Activated B cell treated with CpG ODN at 0.5 μM for 24 hours (primary cell): ENCODE data around the gene CNN3. TPM values are rescaled to one million over a fixed set of nuclear protein-coding genes. Genes with fewer than 3 reads are reported as not detected.

ENCODE experiments used
- ATAC-seq: fragments of 200-7000 bp; cut with Tn5 transposase; one replicate; pipeline ENCODE4 v1.10.0; 2021; ENCODE audit warnings: low read depth, mild to moderate bottlenecking, moderate library complexity
- CTCF ChIA-PET: fragments of 350-600 bp; sonication (Branson Sonifier 250); formaldehyde crosslinking; loops from one replicate; lab custom pipeline; 2021; ENCODE audit warnings: antibody characterized with exemption; lab: Charles Lee
- POLR2A ChIA-PET: fragments of 350-600 bp; sonication (Branson Sonifier 250); formaldehyde crosslinking; loops from one replicate; lab custom pipeline; 2021; ENCODE audit warnings: antibody characterized with exemption; lab: Charles Lee
- DNase-seq: peaks from one replicate; pipeline ENCODE4 v3.0.0; 2022
- H3K27ac Mint-ChIP-seq: one replicate; pipeline ENCODE4 v1.8.0; 2020; ENCODE audit warnings: mixed read lengths
- H3K27me3 Mint-ChIP-seq: one replicate; pipeline ENCODE4 v1.8.0; 2021; ENCODE audit warnings: mixed read lengths
- H3K36me3 Mint-ChIP-seq: one replicate; pipeline ENCODE4 v1.8.0; 2021; ENCODE audit warnings: low read depth, mixed read lengths
- H3K4me1 Mint-ChIP-seq: one replicate; pipeline ENCODE4 v1.8.0; 2021; ENCODE audit warnings: mixed read lengths
- H3K4me3 Mint-ChIP-seq: one replicate; pipeline ENCODE4 v1.8.0; 2020; ENCODE audit warnings: mild to moderate bottlenecking, mixed read lengths
- H3K9me3 Mint-ChIP-seq: one replicate; pipeline ENCODE4 v1.8.0; 2020; ENCODE audit warnings: mixed read lengths
- intact Hi-C: fragments of 100-400 bp; cut with micrococcal nuclease; formaldehyde crosslinking; loops from one replicate; pipeline ENCODE4 v1.15.1; 2024
- total RNA-seq: library from RNA; stranded (reverse); gene quantifications from 2 replicates; pipeline ENCODE4 v1.2.3, GENCODE V29; 2022
- TF ChIP-seq, protein P1 (sequence below): fragments of 200-600 bp; IDR thresholded peaks from one replicate; pipeline ENCODE4 v1.8.0; 2022; ENCODE audit warnings: antibody characterized with exemption, mild to moderate bottlenecking

The CNN3 gene
- total RNA-seq, 1 donor from 2014 or later, result 6.2 TPM

DNA sequence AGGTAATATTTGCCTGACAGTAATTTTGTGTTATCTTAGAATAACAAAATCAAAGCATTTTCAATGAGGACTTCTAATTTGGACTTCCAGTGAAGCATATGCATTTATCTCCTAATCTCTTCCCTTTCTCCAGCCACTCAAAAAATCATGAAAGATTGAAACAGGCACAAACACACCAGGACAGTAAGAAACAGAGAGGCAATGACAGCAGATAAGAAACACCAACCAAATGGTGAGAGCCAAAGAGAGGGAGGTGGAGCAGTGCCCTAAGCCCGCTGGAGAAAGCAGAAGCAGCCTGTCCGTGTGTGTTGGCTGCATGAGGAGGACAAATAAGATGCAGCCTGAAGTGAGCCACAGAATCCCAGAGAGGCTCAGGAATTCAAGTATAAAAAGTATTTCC is 67.7 kb downstream of the CNN3 start:
- POLR2A ChIA-PET, result no interaction called here
- Mint-ChIP-seq H3K27ac (no peak overlapping the region), H3K4me1 (no peaks in the 10 kb centered on the region), H3K36me3 (no peaks in the 10 kb centered on the region), H3K27me3 (peaks cover 8% of the 10 kb centered on the region), H3K9me3 (no peaks in the 10 kb centered on the region), H3K4me3 (no peak overlapping the region)
- intact Hi-C loops, result no loop called here
- ATAC-seq (no peak), DNase-seq (no peak)
- CTCF ChIA-PET, result interaction anchor here (1.1 to 3.4 kb wide), 3 partner anchors 8 to 184 kb away, joined by 4 to 18 read pairs (median 5); no protein-coding TSS in a partner anchor
- TF ChIP-seq, protein P1, sequence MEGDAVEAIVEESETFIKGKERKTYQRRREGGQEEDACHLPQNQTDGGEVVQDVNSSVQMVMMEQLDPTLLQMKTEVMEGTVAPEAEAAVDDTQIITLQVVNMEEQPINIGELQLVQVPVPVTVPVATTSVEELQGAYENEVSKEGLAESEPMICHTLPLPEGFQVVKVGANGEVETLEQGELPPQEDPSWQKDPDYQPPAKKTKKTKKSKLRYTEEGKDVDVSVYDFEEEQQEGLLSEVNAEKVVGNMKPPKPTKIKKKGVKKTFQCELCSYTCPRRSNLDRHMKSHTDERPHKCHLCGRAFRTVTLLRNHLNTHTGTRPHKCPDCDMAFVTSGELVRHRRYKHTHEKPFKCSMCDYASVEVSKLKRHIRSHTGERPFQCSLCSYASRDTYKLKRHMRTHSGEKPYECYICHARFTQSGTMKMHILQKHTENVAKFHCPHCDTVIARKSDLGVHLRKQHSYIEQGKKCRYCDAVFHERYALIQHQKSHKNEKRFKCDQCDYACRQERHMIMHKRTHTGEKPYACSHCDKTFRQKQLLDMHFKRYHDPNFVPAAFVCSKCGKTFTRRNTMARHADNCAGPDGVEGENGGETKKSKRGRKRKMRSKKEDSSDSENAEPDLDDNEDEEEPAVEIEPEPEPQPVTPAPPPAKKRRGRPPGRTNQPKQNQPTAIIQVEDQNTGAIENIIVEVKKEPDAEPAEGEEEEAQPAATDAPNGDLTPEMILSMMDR, result no peak

DNA sequence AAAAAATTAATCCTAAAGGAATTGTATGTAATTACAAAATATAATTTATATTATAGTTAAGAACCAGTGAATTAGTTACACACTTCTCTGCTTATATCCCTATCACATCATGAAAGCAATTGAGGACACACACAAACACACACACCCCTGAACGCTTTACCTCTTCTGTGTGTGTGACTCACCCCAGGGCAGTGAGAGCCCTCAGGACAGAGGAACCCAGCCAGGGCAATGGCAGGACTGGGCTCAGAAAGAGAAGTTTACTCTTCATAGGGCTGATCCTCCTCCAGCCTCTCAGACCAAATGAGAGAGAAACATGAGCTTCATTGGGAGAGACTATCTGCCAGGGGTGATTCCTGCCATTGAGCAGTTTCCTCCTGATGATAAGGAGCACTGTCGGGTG is 68.6 kb downstream of the CNN3 start:
- intact Hi-C loops, result no loop called here
- no peak for DNase-seq
- no peak for ATAC-seq
- H3K4me1 Mint-ChIP-seq, result no peaks in the 10 kb centered on the region
- ChIA-PET CTCF (no interaction called here), POLR2A (no interaction called here)
- TF ChIP-seq, protein P1, result no peak
- no peaks in the 10 kb centered on the region for H3K36me3 Mint-ChIP-seq
- H3K4me3 Mint-ChIP-seq, result no peak overlapping the region
- no peak overlapping the region for H3K27ac Mint-ChIP-seq
- H3K27me3 Mint-ChIP-seq, result peaks cover 8% of the 10 kb centered on the region
- H3K9me3 Mint-ChIP-seq, result no peaks in the 10 kb centered on the region

DNA sequence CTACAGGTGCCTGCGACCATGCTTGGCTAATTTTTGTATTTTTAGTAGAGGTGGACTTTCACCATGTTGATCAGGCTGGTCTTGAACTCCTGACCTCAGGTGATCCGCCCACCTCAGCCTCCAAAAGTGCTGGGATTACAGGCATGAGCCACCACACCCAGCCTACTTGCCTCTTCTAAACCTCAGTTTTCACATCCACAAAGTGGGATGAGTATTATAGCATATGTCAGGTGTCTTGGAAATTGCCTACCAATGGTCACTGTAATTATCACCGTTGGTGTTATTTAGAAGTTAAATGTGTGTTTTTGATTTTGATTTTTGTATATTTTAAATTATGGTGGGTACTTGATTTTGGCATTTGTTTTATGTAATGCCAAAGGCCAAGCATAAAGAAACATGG is 70.0 kb downstream of the CNN3 start:
- DNase-seq (no peak), ATAC-seq (no peak)
- no peak overlapping the region for H3K27ac Mint-ChIP-seq
- H3K4me3 Mint-ChIP-seq, result no peak overlapping the region
- no peaks in the 10 kb centered on the region for H3K36me3 Mint-ChIP-seq
- no peaks in the 10 kb centered on the region for H3K4me1 Mint-ChIP-seq
- TF ChIP-seq, protein P1, result no peak
- CTCF ChIA-PET, result interaction anchor here (3.5 to 6.3 kb wide), 3 partner anchors 184 to 377 kb away, joined by 33 to 183 read pairs (median 116); partner anchors contain the start of gene RWDD3
- intact Hi-C loops, result no loop called here
- no peaks in the 10 kb centered on the region for H3K9me3 Mint-ChIP-seq
- POLR2A ChIA-PET, result interaction anchor here (0.5 to 1.8 kb wide), 3 partner anchors 70 to 377 kb away, joined by 3 to 8 read pairs (median 5); partner anchors contain the start of genes CNN3 and RWDD3
- peaks cover 8% of the 10 kb centered on the region for H3K27me3 Mint-ChIP-seq

DNA sequence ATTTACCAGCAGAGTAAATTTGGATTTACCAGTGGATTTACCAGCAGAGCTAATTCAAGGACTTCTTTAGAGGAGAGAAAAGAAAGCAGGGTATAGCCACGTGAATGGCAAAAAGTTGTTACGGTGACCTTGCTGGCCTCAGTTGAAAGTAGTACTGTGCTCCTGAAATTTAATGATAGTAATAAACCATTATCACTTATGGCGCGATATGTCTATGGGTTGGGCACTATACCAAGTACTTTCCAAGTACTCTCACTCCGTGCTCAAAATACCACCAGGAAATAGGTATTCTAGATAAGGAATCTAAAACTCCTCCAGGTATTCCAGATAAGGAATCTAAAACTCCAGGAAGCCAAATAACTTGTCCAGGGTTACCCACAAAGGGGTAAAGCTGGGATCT is 70.9 kb downstream of the CNN3 start:
- no peaks in the 10 kb centered on the region for H3K36me3 Mint-ChIP-seq
- ATAC-seq (no peak), DNase-seq (no peak)
- intact Hi-C loops, result no loop called here
- CTCF ChIA-PET, result interaction anchor here (1.3 to 6.3 kb wide), 5 partner anchors 10 to 377 kb away, joined by 3 to 183 read pairs (median 33); partner anchors contain the start of gene RWDD3
- no peaks in the 10 kb centered on the region for H3K4me1 Mint-ChIP-seq
- POLR2A ChIA-PET, result interaction anchor here (0.6 to 1.8 kb wide), 2 partner anchors 123 to 378 kb away, joined by 5 read pairs; partner anchors contain the start of gene RWDD3
- H3K9me3 Mint-ChIP-seq, result no peaks in the 10 kb centered on the region
- no peak overlapping the region for H3K4me3 Mint-ChIP-seq
- peaks cover 8% of the 10 kb centered on the region for H3K27me3 Mint-ChIP-seq
- no peak overlapping the region for H3K27ac Mint-ChIP-seq
- TF ChIP-seq, protein P1, result no peak

DNA sequence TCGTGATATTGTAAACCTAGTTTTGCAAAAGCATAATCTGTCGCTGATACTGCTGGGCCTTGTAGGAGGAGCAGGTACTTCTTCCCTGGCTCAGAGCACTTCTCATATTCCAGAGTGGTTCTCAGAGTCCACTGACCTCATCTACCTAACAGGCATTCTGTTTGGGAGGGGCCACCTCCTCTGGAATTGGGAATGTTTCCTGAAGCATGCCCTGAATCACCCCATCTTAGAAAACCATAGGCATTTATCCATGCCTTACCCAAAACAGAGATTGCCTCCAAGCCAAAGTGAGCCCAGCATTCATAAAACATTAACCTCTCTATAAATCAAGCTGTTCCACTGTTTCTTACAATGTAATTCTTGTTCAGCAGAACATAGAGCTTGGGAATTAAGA is 71.6 kb downstream of the CNN3 start:
- TF ChIP-seq, protein P1, result no peak
- Mint-ChIP-seq H3K27ac (no peak overlapping the region), H3K4me1 (no peaks in the 10 kb centered on the region), H3K4me3 (no peak overlapping the region), H3K9me3 (no peaks in the 10 kb centered on the region), H3K27me3 (peaks cover 8% of the 10 kb centered on the region), H3K36me3 (no peaks in the 10 kb centered on the region)
- DNase-seq (no peak), ATAC-seq (no peak)
- intact Hi-C loops, result loop anchor here (2.0 kb wide), 1 partner anchor 21 kb away; no protein-coding TSS in a partner anchor
- CTCF ChIA-PET, result interaction anchor here (0.7 to 6.3 kb wide), 10 partner anchors 8 to 378 kb away, joined by 3 to 183 read pairs (median 7); partner anchors contain the start of genes ALG14 and RWDD3
- POLR2A ChIA-PET, result interaction anchor here (0.7 to 1.8 kb wide), 5 partner anchors 106 to 379 kb away, joined by 5 to 14 read pairs (median 9); partner anchors contain the start of genes ALG14 and RWDD3
